DND-41 (cell line): ENCODE results near the gene BICC1.

Source experiments
- ATAC-seq: fragments of 200-7000 bp; cut with Tn5 transposase; 3 replicates; pipeline ENCODE4 v1.9.1; 2021; ENCODE audit warnings: low read depth; ENCODE audit not compliant: insufficient read depth
- DNase-seq: peaks from one replicate; pipeline ENCODE4 v3.0.0-alpha.2; 2020
- H2AFZ ChIP-seq: 2 replicates; pipeline ENCODE4 v1.6.0; 2012; ENCODE audit warnings: low read depth, low read length
- H3K27ac ChIP-seq: 2 replicates; pipeline ENCODE4 v1.5.1; 2012; ENCODE audit warnings: low read length, inconsistent platforms
- H3K27me3 ChIP-seq: fragments of 200-600 bp; sonication (generic); 2 replicates; pipeline ENCODE4 v1.6.0; 2012; ENCODE audit warnings: low read length, mild to moderate bottlenecking, inconsistent platforms; ENCODE audit not compliant: insufficient read depth, poor library complexity
- H3K36me3 ChIP-seq: 2 replicates; pipeline ENCODE4 v1.5.1; 2012; ENCODE audit warnings: low read length, inconsistent platforms; ENCODE audit not compliant: insufficient read depth
- H3K4me1 ChIP-seq: 2 replicates; pipeline ENCODE4 v1.5.1; 2012; ENCODE audit warnings: mild to moderate bottlenecking, low read length; ENCODE audit not compliant: insufficient read depth
- H3K4me2 ChIP-seq: 2 replicates; pipeline ENCODE4 v1.6.0; 2012; ENCODE audit warnings: mild to moderate bottlenecking, moderate library complexity, low read length, inconsistent platforms; ENCODE audit not compliant: insufficient read depth
- H3K4me3 ChIP-seq, 2 experiments: fragments of 200-600 bp in 1 of 2; shearing (Covaris generic) in 1 of 2; 2 replicates each; pipeline ENCODE4 v1.5.1; 2012 to 2016; ENCODE audit warnings: inconsistent platforms in 2 of 2, low read length in 2 of 2, mild to moderate bottlenecking in 2 of 2, low read depth in 1 of 2, moderate library complexity in 1 of 2
- H3K79me2 ChIP-seq: 2 replicates; pipeline ENCODE4 v1.6.0; 2012; ENCODE audit warnings: low read length, inconsistent platforms; ENCODE audit not compliant: insufficient read depth
- H3K9ac ChIP-seq: 2 replicates; pipeline ENCODE4 v1.6.0; 2012; ENCODE audit warnings: low read depth, mild to moderate bottlenecking, inconsistent platforms, low read length, moderate library complexity
- H3K9me3 ChIP-seq: 2 replicates; pipeline ENCODE4 v1.5.1; 2012; ENCODE audit warnings: low read length, moderate library complexity, mild to moderate bottlenecking, inconsistent platforms; ENCODE audit not compliant: insufficient read depth, severe bottlenecking
- H4K20me1 ChIP-seq: 2 replicates; pipeline ENCODE4 v1.6.0; 2012; ENCODE audit warnings: low read length; ENCODE audit not compliant: insufficient read depth
- CTCF ChIP-seq: IDR thresholded peaks from 2 replicates; pipeline ENCODE4 v1.5.1; 2012; ENCODE audit warnings: borderline replicate concordance, low read length, moderate library complexity, mild to moderate bottlenecking; ENCODE audit not compliant: poor library complexity, severe bottlenecking; ENCODE audit errors: extremely low read depth
- EZH2 ChIP-seq: IDR thresholded peaks from 3 replicates; pipeline ENCODE4 v1.6.1; 2012; ENCODE audit warnings: borderline replicate concordance, low read depth, mild to moderate bottlenecking, moderate library complexity, low read length, inconsistent platforms; ENCODE audit not compliant: severe bottlenecking

The BICC1 gene

GRCh38 chr10:58842860-58843376, 330.2 kb downstream of the BICC1 start:
- no peak for ATAC-seq

GRCh38 chr10:58843760-58844159, 331.1 kb downstream of the BICC1 start:
- no peak overlapping the region for H3K4me2 ChIP-seq
- H3K4me1 ChIP-seq, result no peaks in the 10 kb centered on the region
- H3K27ac ChIP-seq, result no peak overlapping the region
- no peak for DNase-seq
- no peaks in the 10 kb centered on the region for H3K79me2 ChIP-seq
- H3K9ac ChIP-seq, result no peak overlapping the region
- no peak overlapping the region for H3K4me3 ChIP-seq
- no peaks in the 10 kb centered on the region for H3K27me3 ChIP-seq
- H4K20me1 ChIP-seq, result no peaks in the 10 kb centered on the region
- H3K9me3 ChIP-seq, result no peaks in the 10 kb centered on the region
- TF ChIP-seq CTCF, result no peak
- TF ChIP-seq EZH2, result no peak
- no peaks in the 10 kb centered on the region for H3K36me3 ChIP-seq
- no peak for ATAC-seq
- H2AFZ ChIP-seq, result no peak overlapping the region

More at GRCh38 chr10:58842860-58843376, 330.2 kb downstream of the BICC1 start:
- TF ChIP-seq EZH2 (no peak), CTCF (no peak)
- Histone ChIP-seq H4K20me1 (no peaks in the 10 kb centered on the region), H3K79me2 (no peaks in the 10 kb centered on the region), H3K9ac (no peak overlapping the region), H3K4me2 (no peak overlapping the region), H3K9me3 (no peaks in the 10 kb centered on the region), H3K4me1 (no peaks in the 10 kb centered on the region), H3K27ac (no peak overlapping the region), H3K4me3 (no peak overlapping the region), H2AFZ (no peak overlapping the region), H3K27me3 (no peaks in the 10 kb centered on the region), H3K36me3 (no peaks in the 10 kb centered on the region)
- DNase-seq, result no peak

- H2AFZ ChIP-seq, result no peak overlapping the region
- H3K4me2 ChIP-seq, result no peak overlapping the region
- H3K36me3 ChIP-seq, result no peaks in the 10 kb centered on the region
These were observed 332.0 kb downstream of the BICC1 start for GRCh38 chr10:58844680-58845079.

More at GRCh38 chr10:58844680-58845079, 332.0 kb downstream of the BICC1 start:
- DNase-seq (no peak), ATAC-seq (no peak)
- Histone ChIP-seq H3K27me3 (no peaks in the 10 kb centered on the region), H3K9ac (no peak overlapping the region), H3K4me1 (no peaks in the 10 kb centered on the region), H3K9me3 (no peaks in the 10 kb centered on the region), H4K20me1 (no peaks in the 10 kb centered on the region), H3K4me3 (no peak overlapping the region), H3K79me2 (no peaks in the 10 kb centered on the region), H3K27ac (no peak overlapping the region)
- no peak for TF ChIP-seq EZH2
- TF ChIP-seq CTCF, result no peak
